HepG2 (cell line): ENCODE results near the gene NPEPL1. TPM values are rescaled to one million over a fixed set of nuclear protein-coding genes. Genes with fewer than 3 reads are reported as not detected.

Source experiments
- ATAC-seq: fragments of 200-7000 bp; cut with Tn5 transposase; 3 replicates; pipeline ENCODE4 v1.9.1; 2020; ENCODE audit warnings: mild to moderate bottlenecking, moderate library complexity
- BruUV-seq: library from RNA; stranded (reverse); fragments of 400-500 nt; replicated peaks from 2 replicates; lab custom pipeline; 2021; lab: Mats Ljungman, UMichigan
- CTCF ChIA-PET: fragments of 300-600 bp; formaldehyde crosslinking; extraction: SDS; loops from one replicate; lab custom pipeline; 2021; ENCODE audit warnings: low total read pairs, inconsistent platforms, low intra/inter-chr PET ratio; lab: Yijun Ruan, JAX
- POLR2A ChIA-PET: fragments of 350-600 bp; sonication (Branson Sonifier 250); formaldehyde crosslinking; loops from one replicate; lab custom pipeline; 2020; ENCODE audit warnings: antibody characterized with exemption, inconsistent platforms; lab: Yijun Ruan, JAX
- DNase-seq: peaks from one replicate; pipeline ENCODE4 v3.0.0-alpha.2; 2015; ENCODE audit warnings: low spot score
- FAIRE-seq: peaks from 3 replicates; lab custom pipeline; 2011; peaks lifted over from hg19 to GRCh38; lab: Jason Lieb, UNC
- H2AFZ ChIP-seq: one replicate; pipeline ENCODE4 v1.6.1; 2011; ENCODE audit warnings: low read length, inconsistent platforms
- H3K27ac ChIP-seq: fragments of 300-600 bp; 3 replicates; pipeline ENCODE4 v1.8.0; 2011; ENCODE audit warnings: mixed run types, mild to moderate bottlenecking, mixed read lengths, low read length, inconsistent platforms; ENCODE audit not compliant: insufficient read depth; ENCODE audit errors: extremely low read length
- H3K27me3 ChIP-seq, 2 experiments: fragments of 200-600 bp in 1 of 2; 2 replicates in 1 of 2; 3 replicates in 1 of 2; pipeline versions ENCODE4 v1.6.0 to v1.8.0; 2011; ENCODE audit warnings: low read length in 2 of 2, mild to moderate bottlenecking in 2 of 2, moderate library complexity in 2 of 2, inconsistent platforms in 1 of 2; ENCODE audit not compliant: insufficient read depth in 2 of 2, control insufficient read depth in 1 of 2
- H3K36me3 ChIP-seq, 2 experiments: fragments of 200-600 bp in 1 of 2; replicated peaks in 1 of 2; 2 replicates in 1 of 2; 3 replicates in 1 of 2; pipeline versions ENCODE4 v1.5.1 to v1.8.0; 2011; ENCODE audit warnings: low read length in 2 of 2, inconsistent platforms in 1 of 2; ENCODE audit not compliant: insufficient read depth in 2 of 2, control insufficient read depth in 1 of 2
- H3K4me1 ChIP-seq: 2 replicates; pipeline ENCODE4 v1.5.1; 2012; ENCODE audit warnings: low read length, inconsistent platforms; ENCODE audit not compliant: insufficient read depth
- H3K4me2 ChIP-seq: 2 replicates; pipeline ENCODE4 v1.6.0; 2011; ENCODE audit warnings: low read depth, low read length, inconsistent platforms
- H3K4me3 ChIP-seq, 3 experiments: fragments of 200-600 bp in 1 of 3; sonication (generic), shearing (Covaris generic) in 1 of 3; replicated peaks in 1 of 3; 2 replicates each; pipeline ENCODE4 v1.5.1; 2011 to 2016; ENCODE audit warnings: low read length in 3 of 3, inconsistent platforms in 2 of 3, low read depth in 2 of 3, mild to moderate bottlenecking in 2 of 3, control low read depth in 1 of 3, mixed read lengths in 1 of 3; ENCODE audit not compliant: insufficient read depth in 1 of 3
- H3K79me2 ChIP-seq: one replicate; pipeline ENCODE4 v1.6.1; 2011; ENCODE audit warnings: low read length, inconsistent platforms; ENCODE audit not compliant: insufficient read depth
- H3K9ac ChIP-seq: 2 replicates; pipeline ENCODE4 v1.6.0; 2011; ENCODE audit warnings: mild to moderate bottlenecking, low read depth, low read length, inconsistent platforms; ENCODE audit not compliant: insufficient read depth
- H3K9me3 ChIP-seq: 2 replicates; pipeline ENCODE4 v1.5.1; 2012; ENCODE audit warnings: mild to moderate bottlenecking, low read length
- H4K20me1 ChIP-seq: 2 replicates; pipeline ENCODE4 v1.6.0; 2011; ENCODE audit warnings: inconsistent platforms, mild to moderate bottlenecking, low read length, moderate library complexity; ENCODE audit not compliant: insufficient read depth
- MXD4 ChIP-seq: IDR thresholded peaks from 2 replicates; pipeline ENCODE4 v1.6.1; 2016; ENCODE audit warnings: mild to moderate bottlenecking, missing biosample characterization, missing genetic modification reagents
- NBN ChIP-seq: fragments of 450-650 bp; conservative IDR thresholded peaks from 2 replicates; pipeline ENCODE4 v1.6.1; 2017
- REPIN1 ChIP-seq: sonication (generic); formaldehyde crosslinking; IDR thresholded peaks from 2 replicates; pipeline ENCODE4 v1.8.0; 2022; ENCODE audit warnings: missing genetic modification reagents, low read depth, mild to moderate bottlenecking, borderline replicate concordance
- SP4 ChIP-seq: sonication (generic); formaldehyde crosslinking; IDR thresholded peaks from 2 replicates; pipeline ENCODE4 v1.8.1; 2023; ENCODE audit warnings: mild to moderate bottlenecking, missing genetic modification reagents
- STAG1 ChIP-seq: sonication (generic); formaldehyde crosslinking; IDR thresholded peaks from 2 replicates; pipeline ENCODE4 v1.4.0; 2020; ENCODE audit warnings: missing genetic modification reagents
- TRIM24 ChIP-seq: sonication (generic); formaldehyde crosslinking; IDR thresholded peaks from 2 replicates; pipeline ENCODE4 v1.8.0; 2022; ENCODE audit warnings: mild to moderate bottlenecking, missing genetic modification reagents
- ZNF432 ChIP-seq: sonication (generic); formaldehyde crosslinking; IDR thresholded peaks from 2 replicates; pipeline ENCODE4 v1.5.0; 2020; ENCODE audit warnings: missing genetic modification reagents, mild to moderate bottlenecking, borderline replicate concordance
- ZNF768 ChIP-seq: sonication (generic); formaldehyde crosslinking; IDR thresholded peaks from 2 replicates; pipeline ENCODE4 v1.4.0; 2020; ENCODE audit warnings: missing genetic modification reagents
- WGBS: methylation state at CpG from one replicate; pipeline ENCODE4 v1.1.6; 2017; ENCODE audit warnings: low lambda C conversion rate; 5-methylcytosine and 5-hydroxymethylcytosine counted together
- in situ Hi-C: cut with HindIII; loops from 2 replicates; pipeline ENCODE4 v1.10.0; 2017; ENCODE audit warnings: low pct_unique_long_range_greater_than_20kb; ENCODE audit not compliant: extremely low pct_ligation_motif_present
- intact Hi-C: fragments of 100-400 bp; cut with micrococcal nuclease; formaldehyde crosslinking; loops from one replicate; pipeline ENCODE4 v1.10.0; 2022; ENCODE audit not compliant: unreplicated experiment
- polyA plus RNA-seq, 8 experiments: library from polyadenylated mRNA; depleted of rRNA in 3 of 8; stranded (reverse) in 7 of 8; unstranded in 1 of 8; fragments of >200 nt; fragmentation: Illumina TruSeq in 4 of 8; extraction: Trizol in 4 of 8; gene quantifications; 2 replicates each; pipeline versions ENCODE4 v1.2.1 to v1.2.3, GENCODE V29; 2011 to 2016; ENCODE audit warnings: low read depth in 4 of 8, missing spikeins in 1 of 8, mixed read lengths in 1 of 8; ENCODE audit not compliant: insufficient read depth in 1 of 8
- total RNA-seq, 5 experiments: library from RNA; depleted of rRNA; stranded (reverse); fragments of >200 nt; fragmentation: Illumina TruSeq; extraction: Trizol; gene quantifications; 2 replicates each; pipeline ENCODE4 v1.2.3, GENCODE V29; 2016; ENCODE audit warnings: low read depth in 1 of 5
- TF ChIP-seq, protein P1 (sequence below): IDR thresholded peaks from 2 replicates; pipeline ENCODE4 v1.6.1; 2016; ENCODE audit warnings: low read depth, control low read depth
- TF ChIP-seq, protein P2 (sequence below): sonication (generic); formaldehyde crosslinking; IDR thresholded peaks from 2 replicates; pipeline ENCODE4 v1.8.1; 2023; ENCODE audit warnings: mild to moderate bottlenecking, moderate library complexity, missing genetic modification reagents

NPEPL1 gene
- total and polyA plus RNA-seq, 2 of the 13 experiments (the other 11 are each of a cell fraction or from before 2014, with no cell fraction given) = 4.1 to 7.5 TPM

DNA sequence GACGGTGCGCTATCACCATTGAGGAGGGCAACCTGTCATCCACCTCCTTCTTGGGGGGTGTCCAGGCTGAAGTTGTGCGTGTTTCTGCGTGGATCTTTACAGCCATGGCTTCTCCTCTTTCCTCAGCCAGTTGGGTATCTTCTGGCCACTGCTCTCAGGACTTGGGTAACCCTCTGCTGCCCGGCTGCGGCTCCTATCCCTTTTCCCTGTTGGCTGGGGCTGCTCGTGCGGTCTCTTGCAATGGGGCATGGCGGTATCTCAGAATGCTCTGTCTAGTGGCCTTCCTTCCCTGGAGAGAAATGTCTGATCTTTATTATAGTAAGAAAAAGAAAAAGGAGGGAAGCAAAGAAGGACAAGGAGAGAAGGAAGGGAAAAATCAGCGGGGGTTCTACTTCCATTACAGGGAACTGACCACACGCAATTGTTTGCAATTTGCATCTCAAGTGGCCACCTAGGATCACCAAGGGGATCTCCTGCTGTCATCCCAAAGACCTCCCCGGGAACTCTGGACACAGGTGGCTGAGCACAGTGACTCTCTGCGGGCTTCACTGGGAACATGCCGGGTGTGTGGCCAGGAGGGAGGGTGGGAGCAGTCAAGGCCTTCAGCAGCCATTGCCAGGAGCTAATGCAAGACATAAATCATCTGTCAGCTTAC, 60.8 kb downstream of the NPEPL1 start:
- Histone ChIP-seq H2AFZ (no peak overlapping the region), H3K79me2 (no peaks in the 10 kb centered on the region), H3K4me1 (no peaks in the 10 kb centered on the region), H3K36me3 (no peaks in the 10 kb centered on the region), H3K4me3 (no peak overlapping the region), H3K27me3 (peaks cover 15 to 80% of the 10 kb centered on the region in 2 experiments), H3K27ac (no peak overlapping the region), H3K4me2 (no peak overlapping the region), H3K9me3 (no peaks in the 10 kb centered on the region), H3K9ac (no peak overlapping the region), H4K20me1 (no peaks in the 10 kb centered on the region)
- intact Hi-C loops = no loop called here
- no TSS peak for BruUV-seq
- ChIA-PET CTCF (no interaction called here), POLR2A (no interaction called here)
- ATAC-seq = no peak
- TF ChIP-seq STAG1 (CRISPR knock-in tag) = no peak
- TF ChIP-seq ZNF768 (CRISPR knock-in tag) = no peak
- TF ChIP-seq MXD4 (CRISPR knock-in tag) = no peak
- no peak for TF ChIP-seq SP4 (CRISPR knock-in tag)
- no peak for TF ChIP-seq REPIN1 (CRISPR knock-in tag)
- TF ChIP-seq ZNF432 (CRISPR knock-in tag) = no peak
- TF ChIP-seq NBN = no peak
- TF ChIP-seq, protein P1, sequence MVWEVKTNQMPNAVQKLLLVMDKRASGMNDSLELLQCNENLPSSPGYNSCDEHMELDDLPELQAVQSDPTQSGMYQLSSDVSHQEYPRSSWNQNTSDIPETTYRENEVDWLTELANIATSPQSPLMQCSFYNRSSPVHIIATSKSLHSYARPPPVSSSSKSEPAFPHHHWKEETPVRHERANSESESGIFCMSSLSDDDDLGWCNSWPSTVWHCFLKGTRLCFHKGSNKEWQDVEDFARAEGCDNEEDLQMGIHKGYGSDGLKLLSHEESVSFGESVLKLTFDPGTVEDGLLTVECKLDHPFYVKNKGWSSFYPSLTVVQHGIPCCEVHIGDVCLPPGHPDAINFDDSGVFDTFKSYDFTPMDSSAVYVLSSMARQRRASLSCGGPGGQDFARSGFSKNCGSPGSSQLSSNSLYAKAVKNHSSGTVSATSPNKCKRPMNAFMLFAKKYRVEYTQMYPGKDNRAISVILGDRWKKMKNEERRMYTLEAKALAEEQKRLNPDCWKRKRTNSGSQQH (CRISPR knock-in tag) = no peak
- TF ChIP-seq, protein P2, sequence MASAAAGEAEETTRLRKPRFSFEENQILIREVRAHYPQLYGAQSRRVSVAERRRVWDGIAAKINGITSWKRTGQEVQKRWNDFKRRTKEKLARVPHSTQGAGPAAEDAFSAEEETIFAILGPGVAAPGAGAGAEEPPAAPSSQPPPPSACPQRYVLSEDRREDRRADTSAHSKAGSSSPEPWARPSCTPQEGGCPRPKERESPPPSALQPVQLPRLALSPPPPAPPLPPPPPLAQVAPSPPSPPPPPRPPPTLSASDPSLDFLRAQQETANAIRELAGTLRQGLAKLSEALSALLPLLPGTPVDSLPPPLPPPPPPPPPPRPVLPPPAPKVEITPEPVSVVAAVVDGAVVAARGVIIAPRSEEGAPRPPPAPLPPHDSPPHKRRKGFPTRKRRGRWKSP (CRISPR knock-in tag) = no peak
- TF ChIP-seq TRIM24 (CRISPR knock-in tag) = no peak
- FAIRE-seq = no peak
- 38% methylated on average over 14 of the region's 14 CpGs for WGBS
- no peak for DNase-seq
- in situ Hi-C loops = no loop called here
